ENCODE measurements around the gene DNMT3A. TPM values are rescaled to one million over a fixed set of nuclear protein-coding genes. Genes with fewer than 3 reads are reported as not detected.

Gene DNMT3A
- total RNA-seq, 1 experiment from 2014 or later: 215 TPM

- Mint-ChIP-seq H3K27ac (no peak overlapping the region), H3K4me1 (peaks cover 17 to 29% of the 10 kb centered on the region in 2 experiments), H3K36me3 (ENCODE audit: insufficient read depth in 1 of 3, low read depth in 3 of 3) (no peaks in the 10 kb centered on the region), H3K4me3 (no peak overlapping the region), H3K9me3 (no peaks in the 10 kb centered on the region), H3K27me3 (ENCODE audit: low read depth) (peaks cover 40% of the 10 kb centered on the region)
- H3K9me3 ChIP-seq (ENCODE audit: control insufficient read depth, low read depth, low read length): no peaks in the 10 kb centered on the region
- H3K23me2 ChIP-seq (ENCODE audit: insufficient read length, low read depth, low read length, poor library complexity, severe bottlenecking): no peaks in the 10 kb centered on the region
- H3K79me2 ChIP-seq (ENCODE audit: insufficient read depth, low read length): no peaks in the 10 kb centered on the region
- H2AK5ac ChIP-seq (ENCODE audit: insufficient read length, low read length): no peak overlapping the region
- no peak overlapping the region for H3K4me2 ChIP-seq (ENCODE audit: insufficient read depth, insufficient read length, low read length)
- no peak overlapping the region for H4K8ac ChIP-seq (replicated peaks; ENCODE audit: insufficient read length, low read depth, low read length)
- H2AFZ ChIP-seq (ENCODE audit: low read length): no peak overlapping the region
- no peak overlapping the region for H3T11ph ChIP-seq (ENCODE audit: low read length)
- H3K4me1 ChIP-seq (ENCODE audit: insufficient read depth, low read length): no peaks in the 10 kb centered on the region
- no peak overlapping the region for H3K14ac ChIP-seq (ENCODE audit: insufficient read depth, low read length)
- H3K79me1 ChIP-seq (ENCODE audit: insufficient read depth, low read depth, low read length, poor library complexity, severe bottlenecking): no peaks in the 10 kb centered on the region
- no peak overlapping the region for H3K56ac ChIP-seq (ENCODE audit: insufficient read length, low read depth, low read length)
- H3K18ac ChIP-seq (ENCODE audit: insufficient read length, low read depth, low read length): no peak overlapping the region
- H2BK20ac ChIP-seq (ENCODE audit: low read depth, low read length, poor library complexity, severe bottlenecking): no peak overlapping the region
- no peak overlapping the region for H2BK120ac ChIP-seq (ENCODE audit: low read depth, low read length, poor library complexity, severe bottlenecking)
- no peaks in the 10 kb centered on the region; the same call in 1 of the 2 replicates for H3K27me3 ChIP-seq (ENCODE audit: insufficient read depth, low read length)
- H3K23ac ChIP-seq (ENCODE audit: insufficient read length, low read depth, low read length): no peak overlapping the region
- H4K5ac ChIP-seq (ENCODE audit: insufficient read length, low read depth, low read length): no peak overlapping the region
- TF ChIP-seq, protein P1, sequence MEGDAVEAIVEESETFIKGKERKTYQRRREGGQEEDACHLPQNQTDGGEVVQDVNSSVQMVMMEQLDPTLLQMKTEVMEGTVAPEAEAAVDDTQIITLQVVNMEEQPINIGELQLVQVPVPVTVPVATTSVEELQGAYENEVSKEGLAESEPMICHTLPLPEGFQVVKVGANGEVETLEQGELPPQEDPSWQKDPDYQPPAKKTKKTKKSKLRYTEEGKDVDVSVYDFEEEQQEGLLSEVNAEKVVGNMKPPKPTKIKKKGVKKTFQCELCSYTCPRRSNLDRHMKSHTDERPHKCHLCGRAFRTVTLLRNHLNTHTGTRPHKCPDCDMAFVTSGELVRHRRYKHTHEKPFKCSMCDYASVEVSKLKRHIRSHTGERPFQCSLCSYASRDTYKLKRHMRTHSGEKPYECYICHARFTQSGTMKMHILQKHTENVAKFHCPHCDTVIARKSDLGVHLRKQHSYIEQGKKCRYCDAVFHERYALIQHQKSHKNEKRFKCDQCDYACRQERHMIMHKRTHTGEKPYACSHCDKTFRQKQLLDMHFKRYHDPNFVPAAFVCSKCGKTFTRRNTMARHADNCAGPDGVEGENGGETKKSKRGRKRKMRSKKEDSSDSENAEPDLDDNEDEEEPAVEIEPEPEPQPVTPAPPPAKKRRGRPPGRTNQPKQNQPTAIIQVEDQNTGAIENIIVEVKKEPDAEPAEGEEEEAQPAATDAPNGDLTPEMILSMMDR (conservative IDR thresholded peaks at IDR 0.05): no peak
- H3K27ac ChIP-seq (ENCODE audit: insufficient read length, low read depth, low read length): no peak overlapping the region
- H2BK5ac ChIP-seq (ENCODE audit: insufficient read length, low read length): no peak overlapping the region
- H2BK12ac ChIP-seq (ENCODE audit: insufficient read length, low read depth, low read length): no peak overlapping the region
- WGBS (ENCODE audit: extremely low coverage, insufficient read length, low lambda C conversion rate): no CpG with 5 or more reads among the region's 4 CpGs
- no peaks in the 10 kb centered on the region for H4K20me1 ChIP-seq (ENCODE audit: control insufficient read depth, insufficient read depth, insufficient read length)
- H2BK15ac ChIP-seq (ENCODE audit: low read depth, low read length): no peak overlapping the region
- no peak overlapping the region for H3K9ac ChIP-seq (ENCODE audit: extremely low read depth, insufficient read length, low read length)
- no peak overlapping the region for H4K91ac ChIP-seq (ENCODE audit: insufficient read length, low read depth, low read length)
- DNase-seq: no peak
- H3K4ac ChIP-seq (ENCODE audit: low read depth, low read length): no peak overlapping the region
Observed at GRCh38 chr2:25369439-25369838, 27.7 kb upstream of the DNMT3A start.

Data from H9 (cell line).